H9 (cell line): Measurements from ENCODE around the gene C1QTNF1. TPM values are rescaled to one million over a fixed set of nuclear protein-coding genes. Genes with fewer than 3 reads are reported as not detected.

Experiments
- DNase-seq: peaks from one replicate; pipeline ENCODE4 v3.0.0-alpha.2; 2017
- H2AFZ ChIP-seq: one replicate; pipeline ENCODE4 v1.6.1; 2013; ENCODE audit warnings: mild to moderate bottlenecking, low read length, control low read depth, moderate library complexity
- H2AK5ac ChIP-seq: 2 replicates; pipeline ENCODE4 v1.6.1; 2013; ENCODE audit warnings: low read length, control low read depth, mixed read lengths; ENCODE audit not compliant: insufficient read length
- H2BK120ac ChIP-seq: one replicate; pipeline ENCODE4 v1.6.1; 2013; ENCODE audit warnings: low read depth, mild to moderate bottlenecking, low read length, control low read depth, inconsistent platforms; ENCODE audit not compliant: poor library complexity, severe bottlenecking
- H2BK12ac ChIP-seq: 2 replicates; pipeline ENCODE4 v1.6.1; 2013; ENCODE audit warnings: low read length, control low read depth, mixed read lengths, low read depth; ENCODE audit not compliant: insufficient read length
- H2BK15ac ChIP-seq: 2 replicates; pipeline ENCODE4 v1.6.1; 2013; ENCODE audit warnings: low read depth, low read length, control low read depth
- H2BK20ac ChIP-seq: one replicate; pipeline ENCODE4 v1.6.1; 2013; ENCODE audit warnings: low read depth, mild to moderate bottlenecking, low read length, control low read depth, inconsistent platforms; ENCODE audit not compliant: poor library complexity, severe bottlenecking
- H2BK5ac ChIP-seq: 2 replicates; pipeline ENCODE4 v1.6.1; 2013; ENCODE audit warnings: low read length, control low read depth, mixed read lengths; ENCODE audit not compliant: insufficient read length
- H3K14ac ChIP-seq: 2 replicates; pipeline ENCODE4 v1.6.1; 2013; ENCODE audit warnings: low read length, control low read depth; ENCODE audit not compliant: insufficient read depth
- H3K18ac ChIP-seq: 2 replicates; pipeline ENCODE4 v1.6.1; 2013; ENCODE audit warnings: low read depth, mild to moderate bottlenecking, mixed read lengths, low read length, control low read depth; ENCODE audit not compliant: insufficient read length
- H3K23ac ChIP-seq: 2 replicates; pipeline ENCODE4 v1.6.1; 2013; ENCODE audit warnings: low read length, control low read depth, mixed read lengths, low read depth; ENCODE audit not compliant: insufficient read length
- H3K23me2 ChIP-seq: 2 replicates; pipeline ENCODE4 v1.6.1; 2013; ENCODE audit warnings: low read depth, mild to moderate bottlenecking, mixed read lengths, low read length, control low read depth; ENCODE audit not compliant: insufficient read length, poor library complexity, severe bottlenecking
- H3K27ac ChIP-seq: 2 replicates; pipeline ENCODE4 v1.5.1; 2013; ENCODE audit warnings: low read length, control low read depth, mixed read lengths, low read depth; ENCODE audit not compliant: insufficient read length
- H3K27me3 ChIP-seq: 2 replicates; pipeline ENCODE4 v1.6.1; 2013; ENCODE audit warnings: low read length, control low read depth, inconsistent platforms; ENCODE audit not compliant: insufficient read depth
- H3K4ac ChIP-seq: 2 replicates; pipeline ENCODE4 v1.6.1; 2013; ENCODE audit warnings: low read depth, mild to moderate bottlenecking, control low read depth, inconsistent platforms, low read length, moderate library complexity
- H3K4me1 ChIP-seq: 2 replicates; pipeline ENCODE4 v1.6.1; 2013; ENCODE audit warnings: low read length, control low read depth, inconsistent platforms; ENCODE audit not compliant: insufficient read depth
- H3K4me2 ChIP-seq: 2 replicates; pipeline ENCODE4 v1.6.1; 2013; ENCODE audit warnings: low read length, control low read depth, mixed read lengths; ENCODE audit not compliant: insufficient read length, insufficient read depth
- H3K56ac ChIP-seq: 2 replicates; pipeline ENCODE4 v1.6.1; 2013; ENCODE audit warnings: low read depth, mild to moderate bottlenecking, mixed read lengths, low read length, control low read depth; ENCODE audit not compliant: insufficient read length
- H3K79me1 ChIP-seq: 2 replicates; pipeline ENCODE4 v1.6.1; 2013; ENCODE audit warnings: low read depth, mild to moderate bottlenecking, moderate library complexity, low read length, control low read depth, inconsistent platforms; ENCODE audit not compliant: insufficient read depth, poor library complexity, severe bottlenecking
- H3K79me2 ChIP-seq: 2 replicates; pipeline ENCODE4 v1.6.1; 2013; ENCODE audit warnings: low read length, control low read depth, inconsistent platforms; ENCODE audit not compliant: insufficient read depth
- H3K9ac ChIP-seq: 2 replicates; pipeline ENCODE4 v1.6.1; 2013; ENCODE audit warnings: low read length, control low read depth, mixed read lengths; ENCODE audit not compliant: insufficient read length; ENCODE audit errors: extremely low read depth
- H3K9me3 ChIP-seq: one replicate; pipeline ENCODE4 v1.6.1; 2013; ENCODE audit warnings: low read depth, low read length, inconsistent platforms; ENCODE audit not compliant: control insufficient read depth
- H3T11ph ChIP-seq: one replicate; pipeline ENCODE4 v1.6.1; 2013; ENCODE audit warnings: mild to moderate bottlenecking, low read length, control low read depth, inconsistent platforms
- H4K20me1 ChIP-seq: one replicate; pipeline ENCODE4 v1.6.1; 2013; ENCODE audit not compliant: control insufficient read depth, insufficient read length, insufficient read depth
- H4K5ac ChIP-seq: 2 replicates; pipeline ENCODE4 v1.6.1; 2013; ENCODE audit warnings: low read depth, mild to moderate bottlenecking, mixed read lengths, low read length, control low read depth; ENCODE audit not compliant: insufficient read length
- H4K8ac ChIP-seq: replicated peaks from 2 replicates; pipeline ENCODE4 v1.6.1; 2013; ENCODE audit warnings: low read length, control low read depth, mixed read lengths, low read depth; ENCODE audit not compliant: insufficient read length
- H4K91ac ChIP-seq: 2 replicates; pipeline ENCODE4 v1.6.1; 2013; ENCODE audit warnings: low read depth, mild to moderate bottlenecking, moderate library complexity, mixed read lengths, low read length, control low read depth; ENCODE audit not compliant: insufficient read length
- H3K27ac Mint-ChIP-seq, 3 experiments: 2 replicates in 2 of 3; 3 replicates in 1 of 3; pipeline ENCODE4 v1.8.0; 2020 to 2021; ENCODE audit warnings: mixed read lengths in 3 of 3, mild to moderate bottlenecking in 1 of 3, moderate library complexity in 1 of 3
- H3K27me3 Mint-ChIP-seq: 2 replicates; pipeline ENCODE4 v1.8.0; 2021; ENCODE audit warnings: low read depth, mild to moderate bottlenecking, moderate library complexity, mixed read lengths
- H3K36me3 Mint-ChIP-seq, 3 experiments: 2 replicates in 2 of 3; 3 replicates in 1 of 3; pipeline ENCODE4 v1.8.0; 2020 to 2021; ENCODE audit warnings: low read depth in 3 of 3, mixed read lengths in 3 of 3; ENCODE audit not compliant: insufficient read depth in 1 of 3
- H3K4me1 Mint-ChIP-seq, 2 experiments: 2 replicates each; pipeline ENCODE4 v1.8.0; 2020; ENCODE audit warnings: mixed read lengths in 2 of 2
- H3K4me3 Mint-ChIP-seq, 2 experiments: 2 replicates in 1 of 2; 3 replicates in 1 of 2; pipeline ENCODE4 v1.8.0; 2020 to 2021; ENCODE audit warnings: mild to moderate bottlenecking in 2 of 2, mixed read lengths in 2 of 2, moderate library complexity in 1 of 2
- H3K9me3 Mint-ChIP-seq, 2 experiments: 2 replicates in 1 of 2; 3 replicates in 1 of 2; pipeline ENCODE4 v1.8.0; 2020; ENCODE audit warnings: mild to moderate bottlenecking in 2 of 2, mixed read lengths in 2 of 2, moderate library complexity in 1 of 2
- WGBS: extraction: QIAGEN DNeasy Blood & Tissue Kit; methylation state at CpG from one replicate; pipeline ENCODE4 v1.1.7; 2013; ENCODE audit warnings: missing lambda C conversion rate, low lambda C conversion rate, mixed read lengths; ENCODE audit not compliant: insufficient read length; ENCODE audit errors: extremely low coverage; 5-methylcytosine and 5-hydroxymethylcytosine counted together
- total RNA-seq: library from RNA; stranded (reverse); gene quantifications from 2 replicates; pipeline ENCODE4 v1.2.1, GENCODE V29; 2021
- TF ChIP-seq, protein P1 (sequence below): fragments of 200-600 bp; sonication (generic); conservative IDR thresholded peaks from 3 replicates; pipeline ENCODE4 v1.8.0; 2021; ENCODE audit warnings: antibody characterized with exemption, mild to moderate bottlenecking

The C1QTNF1 gene
- total RNA-seq, 1 experiment from 2014 or later, result 0.96 TPM

DNA sequence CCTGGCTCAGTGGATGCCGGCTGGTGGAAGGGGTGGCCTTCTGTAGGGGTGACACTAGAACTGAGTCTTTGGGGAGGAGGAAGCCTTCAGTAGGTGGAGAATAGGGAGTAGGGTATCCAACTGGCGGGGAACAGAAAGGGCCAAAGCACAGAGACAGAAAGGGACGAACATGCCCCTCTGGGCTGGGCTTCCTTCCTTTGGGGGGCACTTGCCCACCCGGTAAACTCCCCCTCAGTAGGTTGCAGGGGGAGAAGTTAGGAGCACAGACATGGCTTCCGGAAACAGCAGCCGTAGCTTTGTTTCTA is 51.4 kb downstream of the C1QTNF1 start:
- no peak overlapping the region for H2AFZ ChIP-seq

More for the DNA sequence above, 51.4 kb downstream of the C1QTNF1 start:
- TF ChIP-seq, protein P1, sequence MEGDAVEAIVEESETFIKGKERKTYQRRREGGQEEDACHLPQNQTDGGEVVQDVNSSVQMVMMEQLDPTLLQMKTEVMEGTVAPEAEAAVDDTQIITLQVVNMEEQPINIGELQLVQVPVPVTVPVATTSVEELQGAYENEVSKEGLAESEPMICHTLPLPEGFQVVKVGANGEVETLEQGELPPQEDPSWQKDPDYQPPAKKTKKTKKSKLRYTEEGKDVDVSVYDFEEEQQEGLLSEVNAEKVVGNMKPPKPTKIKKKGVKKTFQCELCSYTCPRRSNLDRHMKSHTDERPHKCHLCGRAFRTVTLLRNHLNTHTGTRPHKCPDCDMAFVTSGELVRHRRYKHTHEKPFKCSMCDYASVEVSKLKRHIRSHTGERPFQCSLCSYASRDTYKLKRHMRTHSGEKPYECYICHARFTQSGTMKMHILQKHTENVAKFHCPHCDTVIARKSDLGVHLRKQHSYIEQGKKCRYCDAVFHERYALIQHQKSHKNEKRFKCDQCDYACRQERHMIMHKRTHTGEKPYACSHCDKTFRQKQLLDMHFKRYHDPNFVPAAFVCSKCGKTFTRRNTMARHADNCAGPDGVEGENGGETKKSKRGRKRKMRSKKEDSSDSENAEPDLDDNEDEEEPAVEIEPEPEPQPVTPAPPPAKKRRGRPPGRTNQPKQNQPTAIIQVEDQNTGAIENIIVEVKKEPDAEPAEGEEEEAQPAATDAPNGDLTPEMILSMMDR, result no peak
- peaks cover 8% of the 10 kb centered on the region in 2 experiments for H3K4me1 Mint-ChIP-seq
- no peak overlapping the region for H3K18ac ChIP-seq
- H4K8ac ChIP-seq, result no peak overlapping the region
- H3K27me3 ChIP-seq, result no peaks in the 10 kb centered on the region
- no peak overlapping the region for H3K23ac ChIP-seq
- H3K4me1 ChIP-seq, result no peaks in the 10 kb centered on the region
- H3K9me3 Mint-ChIP-seq, result no peaks in the 10 kb centered on the region
- no CpG with 5 or more reads among the region's 6 CpGs for WGBS
- no peak overlapping the region for H3K27ac ChIP-seq
- H4K91ac ChIP-seq, result no peak overlapping the region
- peak overlapping the region; percentile 77 to 88 for H3K4me3 Mint-ChIP-seq
- no peak overlapping the region for H3T11ph ChIP-seq
- no peak overlapping the region for H2BK120ac ChIP-seq
- H3K14ac ChIP-seq, result no peak overlapping the region
- peaks cover 28% of the 10 kb centered on the region for H3K27me3 Mint-ChIP-seq
- peaks cover 2 to 23% (median 21%) of the 10 kb centered on the region in 3 experiments for H3K36me3 Mint-ChIP-seq
- H2BK15ac ChIP-seq, result no peak overlapping the region
- H3K79me1 ChIP-seq, result no peaks in the 10 kb centered on the region
- H3K27ac Mint-ChIP-seq, result no peak overlapping the region
- peak overlapping the region; percentile 29 for H3K4me2 ChIP-seq
- H2BK5ac ChIP-seq, result no peak overlapping the region
- H4K5ac ChIP-seq, result no peak overlapping the region
- no peaks in the 10 kb centered on the region for H3K23me2 ChIP-seq
- no peaks in the 10 kb centered on the region for H3K9me3 ChIP-seq
- H2BK12ac ChIP-seq, result no peak overlapping the region
- H2BK20ac ChIP-seq, result no peak overlapping the region
- H3K9ac ChIP-seq, result no peak overlapping the region
- no peak for DNase-seq
- H3K56ac ChIP-seq, result no peak overlapping the region
- H4K20me1 ChIP-seq, result no peaks in the 10 kb centered on the region
- H3K79me2 ChIP-seq, result no peaks in the 10 kb centered on the region
- H3K4ac ChIP-seq, result no peak overlapping the region
- H2AK5ac ChIP-seq, result no peak overlapping the region
